Endodermal cell (in vitro differentiated cells): ENCODE data around the gene HPCAL1. TPM values are rescaled to one million over a fixed set of nuclear protein-coding genes. Genes with fewer than 3 reads are reported as not detected.
A peak's percentile ranks its signal among the peaks of the same experiment; 100 is the strongest.

ENCODE experiments used
- DNase-seq: peaks from one replicate; pipeline ENCODE4 v3.0.0-alpha.2; 2017
- H3K27ac ChIP-seq: 2 replicates; pipeline ENCODE4 v1.5.1; 2013; ENCODE audit warnings: mild to moderate bottlenecking, low read depth, low read length, moderate library complexity
- H3K27me3 ChIP-seq: 2 replicates; pipeline ENCODE4 v1.6.1; 2013; ENCODE audit warnings: mild to moderate bottlenecking, low read length, moderate library complexity; ENCODE audit not compliant: insufficient read depth, control insufficient read depth, poor library complexity, severe bottlenecking
- H3K36me3 ChIP-seq: 2 replicates; pipeline ENCODE4 v1.7.0; 2013; ENCODE audit warnings: mild to moderate bottlenecking, low read length, moderate library complexity; ENCODE audit not compliant: control insufficient read depth, insufficient read depth
- H3K4me1 ChIP-seq: one replicate; pipeline ENCODE4 v1.7.0; 2013; ENCODE audit warnings: low read length; ENCODE audit not compliant: control insufficient read depth, insufficient read depth
- H3K4me3 ChIP-seq: 2 replicates; pipeline ENCODE4 v1.5.1; 2013; ENCODE audit warnings: mild to moderate bottlenecking, low read length, moderate library complexity
- H3K9ac ChIP-seq: 2 replicates; pipeline ENCODE4 v1.6.1; 2013; ENCODE audit warnings: mild to moderate bottlenecking, low read length, moderate library complexity; ENCODE audit not compliant: poor library complexity, severe bottlenecking; ENCODE audit errors: extremely low read depth
- H3K9me3 ChIP-seq: 2 replicates; pipeline ENCODE4 v1.6.1; 2013; ENCODE audit warnings: mild to moderate bottlenecking, low read length, moderate library complexity; ENCODE audit not compliant: control insufficient read depth
- H3K27ac Mint-ChIP-seq: 2 replicates; pipeline ENCODE4 v1.8.0; 2020; ENCODE audit warnings: mixed read lengths
- H3K27me3 Mint-ChIP-seq: 2 replicates; pipeline ENCODE4 v1.8.0; 2021; ENCODE audit warnings: mild to moderate bottlenecking, mixed read lengths; ENCODE audit not compliant: insufficient read depth
- H3K36me3 Mint-ChIP-seq: 2 replicates; pipeline ENCODE4 v1.8.0; 2020; ENCODE audit warnings: low read depth, mixed read lengths
- H3K4me1 Mint-ChIP-seq: 2 replicates; pipeline ENCODE4 v1.8.0; 2020; ENCODE audit warnings: mixed read lengths
- H3K4me3 Mint-ChIP-seq: 2 replicates; pipeline ENCODE4 v1.8.0; 2020; ENCODE audit warnings: mild to moderate bottlenecking, moderate library complexity, mixed read lengths
- H3K9me3 Mint-ChIP-seq: 2 replicates; pipeline ENCODE4 v1.8.0; 2020; ENCODE audit warnings: mild to moderate bottlenecking, mixed read lengths
- CTCF ChIP-seq: fragments of 200-600 bp; sonication (generic); conservative IDR thresholded peaks from 2 replicates; pipeline ENCODE4 v1.5.0; 2021; ENCODE audit warnings: antibody characterized with exemption, mild to moderate bottlenecking
- WGBS, 2 experiments: methylation state at CpG; one replicate each; pipeline versions ENCODE4 v1.1.5 to v1.1.7; 2013; ENCODE audit warnings: missing lambda C conversion rate in 2 of 2, mixed read lengths in 1 of 2; ENCODE audit not compliant: insufficient coverage in 1 of 2, insufficient read length in 1 of 2; 5-methylcytosine and 5-hydroxymethylcytosine counted together
- total RNA-seq, 2 donors: library from RNA; stranded (reverse); fragmentation: NEBNext Ultra II Directional in 1 of 2; extraction: Animal tissue kit (Norgen Biotek cat#: 25700) in 1 of 2; gene quantifications; 2 replicates in 1 of 2; 3 replicates in 1 of 2; pipeline ENCODE4 v1.2.1, GENCODE V29; 2021

Gene HPCAL1
- total RNA-seq, 2 donors from 2014 or later: 6.8 to 8.1 TPM

- H3K27ac Mint-ChIP-seq: peak overlapping the region; percentile 58
- H3K27me3 Mint-ChIP-seq: peaks cover 15% of the 10 kb centered on the region
- WGBS, 2 experiments: 97 to 99% methylated on average over 15 to 21 of the region's 21 CpGs
These were observed 57.1 kb downstream of the HPCAL1 start for GRCh38 chr2:10359731-10360329.

GRCh38 chr2:10360460-10360849, 57.8 kb downstream of the HPCAL1 start:
- Mint-ChIP-seq H3K4me1 (peaks cover 30% of the 10 kb centered on the region), H3K36me3 (no peaks in the 10 kb centered on the region), H3K4me3 (no peak overlapping the region), H3K9me3 (no peaks in the 10 kb centered on the region), H3K27ac (no peak overlapping the region), H3K27me3 (peaks cover 13% of the 10 kb centered on the region)
- Histone ChIP-seq H3K9ac (no peak overlapping the region), H3K4me3 (no peak overlapping the region), H3K36me3 (no peaks in the 10 kb centered on the region), H3K27ac (no peak overlapping the region), H3K9me3 (no peaks in the 10 kb centered on the region), H3K27me3 (no peaks in the 10 kb centered on the region), H3K4me1 (peaks cover 11% of the 10 kb centered on the region)
- DNase-seq: no peak
- no peak for TF ChIP-seq CTCF
- 95% methylated on average over 7 to 8 of the region's 8 CpGs for WGBS, 2 experiments

More at GRCh38 chr2:10359731-10360329, 57.1 kb downstream of the HPCAL1 start:
- H3K4me1 ChIP-seq: peaks cover 11% of the 10 kb centered on the region
- H3K27me3 ChIP-seq: no peaks in the 10 kb centered on the region
- no peaks in the 10 kb centered on the region for H3K9me3 ChIP-seq
- H3K36me3 ChIP-seq: no peaks in the 10 kb centered on the region
- Mint-ChIP-seq H3K36me3 (no peaks in the 10 kb centered on the region), H3K9me3 (no peaks in the 10 kb centered on the region), H3K4me3 (no peak overlapping the region), H3K4me1 (peaks cover 30% of the 10 kb centered on the region)
- H3K4me3 ChIP-seq: no peak overlapping the region
- no peak for DNase-seq
- H3K27ac ChIP-seq: no peak overlapping the region
- H3K9ac ChIP-seq: no peak overlapping the region
- TF ChIP-seq CTCF: no peak

GRCh38 chr2:10360850-10361588, 58.3 kb downstream of the HPCAL1 start:
- no peaks in the 10 kb centered on the region for H3K9me3 Mint-ChIP-seq
- no peak overlapping the region for H3K4me3 Mint-ChIP-seq
- no peaks in the 10 kb centered on the region for H3K27me3 ChIP-seq
- peaks cover 8% of the 10 kb centered on the region for H3K27me3 Mint-ChIP-seq
- no peak for DNase-seq
- H3K27ac ChIP-seq: no peak overlapping the region
- no peaks in the 10 kb centered on the region for H3K36me3 Mint-ChIP-seq
- H3K4me1 Mint-ChIP-seq: peaks cover 30% of the 10 kb centered on the region
- peaks cover 11% of the 10 kb centered on the region for H3K4me1 ChIP-seq
- WGBS, 2 experiments: 88 to 89% methylated on average over 9 to 16 of the region's 16 CpGs
- H3K27ac Mint-ChIP-seq: no peak overlapping the region
- H3K9ac ChIP-seq: no peak overlapping the region
- TF ChIP-seq CTCF: no peak
- H3K4me3 ChIP-seq: no peak overlapping the region
- H3K36me3 ChIP-seq: no peaks in the 10 kb centered on the region
- H3K9me3 ChIP-seq: no peaks in the 10 kb centered on the region
